IPS-20b (cell line): ENCODE data around the gene FNIP2.
"Not testable (repeated sequence)": the region's sequence is repeated elsewhere in the genome, so short reads cannot be mapped to it uniquely, and the experiment has no call there.

Experiments
- H3K27ac ChIP-seq: one replicate; pipeline ENCODE4 v1.5.1; 2013; ENCODE audit warnings: low read length
- H3K27me3 ChIP-seq: 2 replicates; pipeline ENCODE4 v1.6.1; 2013; ENCODE audit warnings: mild to moderate bottlenecking, low read length, inconsistent platforms; ENCODE audit not compliant: insufficient read depth
- H3K36me3 ChIP-seq: 2 replicates; pipeline ENCODE4 v1.6.1; 2013; ENCODE audit warnings: low read depth, mild to moderate bottlenecking, inconsistent platforms, low read length, moderate library complexity; ENCODE audit not compliant: insufficient read depth
- H3K4me1 ChIP-seq: 2 replicates; pipeline ENCODE4 v1.6.1; 2013; ENCODE audit warnings: mild to moderate bottlenecking, control low read depth, inconsistent platforms, low read length, moderate library complexity; ENCODE audit not compliant: insufficient read depth
- H3K4me3 ChIP-seq: 2 replicates; pipeline ENCODE4 v1.5.1; 2013; ENCODE audit warnings: mild to moderate bottlenecking, low read length, inconsistent platforms
- H3K9ac ChIP-seq: 2 replicates; pipeline ENCODE4 v1.6.1; 2013; ENCODE audit warnings: low read depth, mild to moderate bottlenecking, inconsistent platforms, low read length, moderate library complexity
- H3K9me3 ChIP-seq: 2 replicates; pipeline ENCODE4 v1.6.1; 2013; ENCODE audit warnings: mild to moderate bottlenecking, low read depth, low read length, inconsistent platforms; ENCODE audit not compliant: insufficient read depth

Gene FNIP2

DNA sequence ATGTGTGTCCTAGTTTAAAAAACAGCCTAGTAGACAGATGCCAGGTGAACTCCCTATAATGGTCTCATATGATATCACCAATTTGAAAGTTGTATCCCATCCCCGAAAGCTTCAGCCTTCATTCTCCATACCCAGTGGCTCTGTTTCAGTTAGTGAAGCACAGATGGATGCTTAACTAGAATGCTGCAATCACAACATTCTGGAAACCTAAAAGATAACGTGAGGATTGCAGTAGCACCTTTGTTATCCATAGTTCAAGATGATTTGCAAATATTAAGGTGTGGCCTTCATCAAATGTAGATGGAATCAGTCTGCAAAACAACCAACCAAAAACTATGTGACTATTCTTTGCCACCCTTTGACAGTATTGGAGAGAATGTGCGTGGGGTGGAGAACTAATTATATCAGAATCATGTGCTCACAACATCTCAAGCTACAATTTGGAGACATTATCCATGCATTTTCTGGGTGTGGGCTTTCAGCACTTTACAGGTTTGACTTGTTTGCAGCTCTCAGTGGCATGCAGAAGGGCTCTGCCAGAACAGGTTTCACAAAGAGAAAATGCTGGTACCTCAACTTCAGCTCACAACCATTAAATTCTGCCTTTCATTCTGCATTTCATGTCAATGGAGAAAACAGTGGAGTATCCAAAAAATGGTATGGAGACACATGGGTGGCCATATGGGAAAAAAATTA lies 27.4 kb upstream of the FNIP2 start:
- Histone ChIP-seq H3K27ac (no peak overlapping the region), H3K4me1 (no peaks in the 10 kb centered on the region), H3K4me3 (no peak overlapping the region), H3K36me3 (no peaks in the 10 kb centered on the region), H3K27me3 (no peaks in the 10 kb centered on the region), H3K9ac (no peak overlapping the region), H3K9me3 (peaks cover 3% of the 10 kb centered on the region; the same call in 1 of the 2 replicates)

DNA sequence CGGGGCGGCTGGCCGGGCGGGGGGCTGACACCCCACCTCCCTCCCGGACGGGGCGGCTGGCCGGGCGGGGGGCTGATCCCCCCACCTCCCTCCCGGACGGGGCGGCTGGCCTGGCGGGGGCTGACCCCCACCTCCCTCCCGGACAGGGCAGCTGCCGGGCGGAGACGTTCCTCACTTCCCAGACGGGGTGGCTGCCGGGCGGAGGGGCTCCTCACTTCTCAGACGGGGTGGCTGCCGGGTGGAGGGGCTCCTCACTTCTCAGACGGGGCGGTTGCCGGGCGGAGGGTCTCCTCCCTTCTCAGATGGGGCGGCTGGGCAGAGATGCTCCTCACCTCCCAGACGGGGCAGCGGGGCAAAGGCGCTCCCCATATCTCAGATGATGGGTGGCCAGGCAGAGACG lies 22.3 kb upstream of the FNIP2 start:
- H3K9me3 ChIP-seq, H3K27ac ChIP-seq, H3K36me3 ChIP-seq, H3K4me3 ChIP-seq, H3K27me3 ChIP-seq, H3K4me1 ChIP-seq, H3K9ac ChIP-seq: not testable (repeated sequence)

DNA sequence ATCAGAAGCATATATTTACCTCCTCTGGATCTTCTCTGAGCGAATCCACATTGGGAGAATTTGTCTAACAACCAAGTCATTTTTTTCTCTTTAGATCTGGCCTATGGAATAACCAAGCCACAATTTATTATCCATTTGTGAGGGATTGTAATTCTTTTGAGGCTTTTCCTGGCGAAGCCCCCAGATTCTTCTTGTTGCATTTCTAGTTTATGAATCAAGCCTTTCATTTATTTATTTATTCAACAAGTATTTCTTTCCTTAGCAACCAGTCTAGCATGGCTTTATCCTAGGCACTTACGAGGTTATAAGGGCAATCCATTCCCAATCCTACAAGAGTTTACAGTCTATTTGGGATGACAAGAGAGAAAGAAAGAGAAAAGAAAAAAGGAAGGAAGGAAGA lies 18.4 kb upstream of the FNIP2 start:
- H3K9me3 ChIP-seq: no peaks in the 10 kb centered on the region; the same call in 1 of the 2 replicates

DNA sequence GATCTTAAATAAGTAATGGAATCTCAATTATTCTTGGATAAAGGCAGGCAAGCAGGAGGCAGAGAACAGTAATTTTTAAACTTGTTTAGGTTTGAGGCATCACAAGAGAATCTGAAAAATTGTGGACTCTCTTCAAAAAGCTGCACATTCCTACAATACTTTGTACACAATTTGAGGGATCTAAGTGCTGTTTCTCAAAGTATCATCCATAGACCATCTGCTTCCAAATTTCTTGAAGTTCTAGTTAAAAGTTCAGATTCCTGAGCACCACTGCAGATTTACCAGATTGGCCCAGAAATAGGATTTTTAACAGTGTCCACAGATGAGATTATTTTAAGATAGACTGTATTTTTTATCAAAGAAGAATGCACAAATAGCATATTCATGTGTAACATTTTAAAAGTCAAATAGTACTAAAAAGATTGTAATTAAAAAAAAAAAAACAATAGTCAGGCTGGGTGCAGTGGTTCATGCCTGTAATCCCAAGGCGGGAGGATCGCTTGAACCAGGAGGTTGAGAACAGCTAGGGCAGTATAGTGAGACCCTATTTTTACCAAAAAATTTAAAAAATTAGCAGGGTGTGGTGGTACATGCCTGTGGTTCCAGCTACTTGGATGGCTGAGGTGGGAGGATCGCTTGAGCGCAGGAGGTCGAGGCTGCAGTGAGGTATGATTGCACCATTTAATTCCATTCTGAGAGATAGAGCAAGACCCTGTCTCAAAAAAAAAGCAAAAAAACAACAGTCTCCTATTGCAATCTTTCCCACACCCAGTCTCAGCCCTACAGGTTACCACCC lies 14.2 kb upstream of the FNIP2 start:
- H3K36me3 ChIP-seq: no peaks in the 10 kb centered on the region
- no peaks in the 10 kb centered on the region for H3K27me3 ChIP-seq
- no peak overlapping the region for H3K9ac ChIP-seq
- H3K27ac ChIP-seq: no peak overlapping the region
- no peaks in the 10 kb centered on the region for H3K4me1 ChIP-seq
- no peak overlapping the region for H3K4me3 ChIP-seq
- H3K9me3 ChIP-seq: no peaks in the 10 kb centered on the region

More for the DNA sequence above, 18.4 kb upstream of the FNIP2 start:
- Histone ChIP-seq H3K27me3 (no peaks in the 10 kb centered on the region), H3K27ac (no peak overlapping the region), H3K9ac (no peak overlapping the region), H3K36me3 (no peaks in the 10 kb centered on the region), H3K4me1 (no peaks in the 10 kb centered on the region), H3K4me3 (no peak overlapping the region)

DNA sequence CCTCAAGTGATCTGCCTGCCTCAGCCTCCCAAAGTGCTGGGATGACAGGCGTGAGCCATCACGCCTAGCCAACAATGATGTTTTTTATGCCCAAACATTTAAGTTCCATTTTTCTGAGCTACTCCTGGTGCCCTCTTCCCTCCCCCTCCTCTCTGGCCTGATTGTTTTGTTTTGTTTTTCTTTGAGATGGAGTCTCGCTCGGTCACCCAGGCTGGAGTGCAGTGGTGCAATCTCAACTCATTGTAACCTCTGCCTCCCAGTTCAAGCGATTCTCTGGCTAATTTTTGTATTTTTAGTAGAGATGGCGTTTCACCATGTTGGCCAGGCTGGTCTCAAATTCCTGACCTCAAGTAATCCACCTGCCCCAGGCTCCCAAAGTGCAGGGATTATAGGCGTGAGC lies 13.0 kb upstream of the FNIP2 start:
- not testable (repeated sequence) for H3K36me3 ChIP-seq, H3K9me3 ChIP-seq, H3K27ac ChIP-seq, H3K4me3 ChIP-seq, H3K4me1 ChIP-seq, H3K27me3 ChIP-seq, H3K9ac ChIP-seq

DNA sequence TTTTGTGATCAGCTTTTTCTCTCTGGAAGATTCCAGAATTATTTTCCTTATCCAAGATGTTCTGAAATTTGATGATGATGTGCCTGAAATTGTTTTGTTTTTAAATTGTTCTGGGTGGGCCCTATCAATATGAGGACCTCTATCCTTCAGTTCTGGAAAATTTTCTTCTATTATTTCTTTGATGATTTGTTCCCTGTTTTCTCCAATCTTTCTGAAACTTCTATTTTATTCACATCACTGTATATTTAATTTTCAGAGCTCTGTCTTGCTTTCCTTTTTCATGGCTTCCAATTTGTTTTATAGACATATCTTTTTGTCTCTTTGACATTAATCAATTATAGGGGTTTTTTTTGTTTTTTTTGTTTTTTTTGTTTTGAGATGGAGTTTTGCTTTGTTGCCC lies 12.2 kb upstream of the FNIP2 start:
- H3K27me3 ChIP-seq: no peaks in the 10 kb centered on the region
- no peak overlapping the region for H3K4me3 ChIP-seq
- H3K36me3 ChIP-seq: no peaks in the 10 kb centered on the region
- no peaks in the 10 kb centered on the region for H3K4me1 ChIP-seq
- no peak overlapping the region for H3K9ac ChIP-seq
- no peak overlapping the region for H3K27ac ChIP-seq
- H3K9me3 ChIP-seq: no peaks in the 10 kb centered on the region

DNA sequence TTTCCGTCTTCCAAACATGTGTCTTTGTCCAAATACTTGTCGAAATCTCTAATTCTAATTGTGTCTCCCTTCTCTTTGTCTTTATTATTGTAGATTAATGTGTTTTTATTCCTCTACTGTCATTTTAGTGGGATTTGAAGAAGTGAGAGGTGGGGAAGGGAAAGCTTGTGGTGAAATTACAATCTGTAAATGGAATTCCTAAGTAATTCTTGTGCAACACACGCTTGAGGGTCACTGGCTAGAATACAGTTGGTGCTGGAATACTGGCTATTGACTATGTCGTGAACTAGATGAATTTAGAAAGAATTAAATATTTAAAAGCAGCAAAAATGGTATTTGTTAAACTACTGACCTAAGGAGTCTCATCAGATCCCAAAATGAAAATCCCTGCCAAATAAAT lies 10.7 kb upstream of the FNIP2 start:
- no peak overlapping the region for H3K4me3 ChIP-seq
- no peaks in the 10 kb centered on the region for H3K4me1 ChIP-seq
- no peak overlapping the region for H3K9ac ChIP-seq
- H3K9me3 ChIP-seq: no peaks in the 10 kb centered on the region
- no peaks in the 10 kb centered on the region for H3K27me3 ChIP-seq
- H3K27ac ChIP-seq: no peak overlapping the region
- no peaks in the 10 kb centered on the region for H3K36me3 ChIP-seq

DNA sequence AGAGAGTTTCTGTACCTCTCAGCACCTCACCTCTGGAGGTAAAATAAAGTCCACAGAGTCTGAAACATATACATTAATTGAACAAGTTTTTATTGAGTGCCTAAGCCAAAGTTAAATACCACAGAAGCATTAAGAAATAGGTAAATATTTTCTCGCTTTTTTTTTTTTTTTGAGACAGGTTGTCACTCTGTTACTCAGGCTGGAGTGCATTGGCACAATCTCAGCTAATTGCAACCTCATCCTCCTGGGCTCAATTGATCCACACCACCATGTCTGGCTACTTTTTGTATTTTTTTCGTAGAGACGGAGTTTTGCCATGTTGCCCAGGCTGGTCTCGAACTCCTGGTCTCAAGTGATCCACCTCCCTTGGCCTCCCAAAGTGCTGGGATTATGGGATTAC lies 10.1 kb upstream of the FNIP2 start:
- H3K9ac ChIP-seq: no peak overlapping the region
- H3K27ac ChIP-seq: no peak overlapping the region
- H3K4me3 ChIP-seq: no peak overlapping the region
- H3K4me1 ChIP-seq: no peaks in the 10 kb centered on the region
- no peaks in the 10 kb centered on the region for H3K27me3 ChIP-seq
- H3K9me3 ChIP-seq: no peaks in the 10 kb centered on the region
- no peaks in the 10 kb centered on the region for H3K36me3 ChIP-seq

DNA sequence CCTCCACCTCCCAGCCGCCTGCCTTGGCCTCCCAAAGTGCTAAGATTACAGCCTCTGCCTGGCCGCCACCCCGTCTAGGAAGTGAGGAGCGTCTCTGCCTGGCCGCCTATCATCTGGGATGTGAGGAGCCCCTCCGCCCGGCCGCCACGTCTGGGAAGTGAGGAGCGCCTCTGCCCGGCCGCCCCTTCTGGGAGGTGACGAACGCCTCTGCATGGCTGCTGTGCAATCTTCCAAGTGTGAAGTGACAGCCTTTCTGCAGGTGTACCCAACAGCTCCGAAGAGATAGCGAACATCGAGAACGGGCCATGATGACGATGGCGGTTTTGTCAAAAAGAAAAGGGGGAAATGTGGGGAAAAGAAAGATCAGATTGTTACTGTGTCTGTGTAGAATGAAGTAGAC lies 9.3 kb upstream of the FNIP2 start:
- not testable (repeated sequence) for H3K4me1 ChIP-seq, H3K9ac ChIP-seq, H3K36me3 ChIP-seq, H3K9me3 ChIP-seq, H3K27ac ChIP-seq, H3K4me3 ChIP-seq, H3K27me3 ChIP-seq

DNA sequence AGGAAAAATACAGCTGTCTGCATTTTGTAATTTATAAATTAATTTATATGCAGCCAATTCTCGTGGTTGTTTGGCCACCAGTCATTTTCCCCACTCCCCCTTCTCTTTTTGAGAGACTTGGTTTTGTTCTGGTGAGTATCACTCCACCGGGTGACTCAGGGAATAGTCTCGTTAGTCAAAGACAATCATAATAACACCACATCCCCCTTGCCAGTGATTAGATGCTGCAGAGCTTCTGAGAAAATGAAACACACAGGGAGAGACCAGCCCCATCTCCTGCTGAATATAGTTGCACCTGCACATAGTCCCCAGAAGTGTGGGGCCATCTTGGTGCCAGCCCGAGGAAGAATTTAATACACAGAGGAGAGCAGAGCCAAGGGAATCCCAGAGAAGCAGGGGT lies 8.0 kb upstream of the FNIP2 start:
- H3K9ac ChIP-seq: no peak overlapping the region
- H3K4me1 ChIP-seq: no peaks in the 10 kb centered on the region
- H3K9me3 ChIP-seq: no peaks in the 10 kb centered on the region
- no peak overlapping the region for H3K27ac ChIP-seq
- no peaks in the 10 kb centered on the region for H3K36me3 ChIP-seq
- no peak overlapping the region for H3K4me3 ChIP-seq
- no peaks in the 10 kb centered on the region for H3K27me3 ChIP-seq

DNA sequence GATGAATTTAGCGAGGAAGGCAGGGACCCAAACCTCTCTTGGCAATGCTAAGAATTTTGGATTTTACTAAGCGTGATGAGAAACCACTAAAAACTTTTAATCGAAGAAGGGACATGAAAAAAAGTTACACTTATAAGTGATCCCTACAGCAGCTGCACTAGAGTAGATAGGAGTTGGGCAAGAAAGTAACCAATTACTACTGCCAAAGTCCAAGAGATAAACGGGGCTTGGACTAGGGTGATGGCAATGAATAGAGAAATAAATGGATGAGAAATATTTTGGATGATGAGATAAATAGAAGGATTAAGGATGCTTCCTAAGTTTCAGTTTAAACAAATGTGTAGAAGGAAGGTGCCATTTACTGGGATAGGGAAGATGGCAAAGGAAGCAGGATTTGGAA lies 6.3 kb upstream of the FNIP2 start:
- Histone ChIP-seq H3K9me3 (no peaks in the 10 kb centered on the region), H3K27me3 (peaks cover 5% of the 10 kb centered on the region), H3K9ac (no peak overlapping the region), H3K36me3 (no peaks in the 10 kb centered on the region), H3K4me1 (no peaks in the 10 kb centered on the region), H3K27ac (no peak overlapping the region), H3K4me3 (no peak overlapping the region)

DNA sequence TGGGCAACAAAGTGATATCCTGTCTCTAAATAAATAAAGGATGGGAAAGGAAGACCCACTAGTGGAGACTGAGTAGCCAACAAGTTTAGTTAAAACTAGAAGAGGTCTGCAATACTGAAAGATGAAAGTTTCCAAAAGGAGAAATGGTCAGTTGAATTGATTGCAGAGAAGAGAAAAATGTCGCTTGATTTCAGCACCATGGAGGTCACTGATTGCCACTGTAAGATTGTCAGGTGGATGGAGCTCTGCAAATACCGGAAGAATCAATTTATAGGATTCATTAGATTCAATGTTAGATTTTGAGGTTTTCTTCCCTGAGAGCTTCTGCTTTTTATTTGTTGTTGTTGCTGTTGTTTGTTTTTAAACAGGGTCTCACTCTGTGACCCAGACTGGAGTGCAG lies 5.4 kb upstream of the FNIP2 start:
- no peak overlapping the region for H3K4me3 ChIP-seq
- no peaks in the 10 kb centered on the region for H3K36me3 ChIP-seq
- H3K9ac ChIP-seq: no peak overlapping the region
- H3K27me3 ChIP-seq: peaks cover 12% of the 10 kb centered on the region
- no peaks in the 10 kb centered on the region for H3K9me3 ChIP-seq
- no peak overlapping the region for H3K27ac ChIP-seq
- H3K4me1 ChIP-seq: peaks cover 6% of the 10 kb centered on the region; the same call in 1 of the 2 replicates
